Tibial nerve (tissue), 4 donors: Measurements from ENCODE around the gene TACO1. TPM values are rescaled to one million over a fixed set of nuclear protein-coding genes. Genes with fewer than 3 reads are reported as not detected.

ENCODE experiments used
- DNase-seq, 2 donors: peaks; one replicate each; pipeline ENCODE4 v3.0.0-alpha.2; 2019; ENCODE audit warnings: low spot score in 2 of 2
- H3K27ac ChIP-seq, 4 donors: fragments of 200-600 bp; sonication (generic) in 3 of 4; one replicate each; pipeline ENCODE4 v1.5.1; 2017 to 2019; ENCODE audit warnings: mild to moderate bottlenecking in 1 of 4
- H3K27me3 ChIP-seq, 2 donors: fragments of 200-600 bp; sonication (generic) in 1 of 2; one replicate each; pipeline versions ENCODE4 v1.5.1 to v1.6.0; 2017 to 2019
- H3K36me3 ChIP-seq, 3 donors: fragments of 200-600 bp; sonication (generic); one replicate each; pipeline ENCODE4 v1.5.1; 2018 to 2019
- H3K4me1 ChIP-seq, 4 donors: fragments of 200-600 bp; sonication (generic) in 3 of 4; one replicate each; pipeline ENCODE4 v1.5.1; 2017 to 2019
- H3K4me3 ChIP-seq, 4 donors: fragments of 200-600 bp; sonication (generic) in 3 of 4; one replicate each; pipeline ENCODE4 v1.5.1; 2017 to 2019; ENCODE audit warnings: mild to moderate bottlenecking in 1 of 4, moderate library complexity in 1 of 4
- H3K9me3 ChIP-seq, 4 donors: fragments of 200-600 bp; sonication (generic) in 3 of 4; one replicate each; pipeline ENCODE4 v1.5.1; 2017 to 2019
- EP300 ChIP-seq, 2 donors: sonication (generic); formaldehyde crosslinking; IDR thresholded peaks; one replicate each; pipeline ENCODE4 v1.6.1; 2017; ENCODE audit warnings: antibody characterized with exemption in 2 of 2, mild to moderate bottlenecking in 1 of 2
- POLR2A ChIP-seq, 2 donors: fragments of 450-650 bp; IDR thresholded peaks; one replicate each; pipeline ENCODE4 v1.6.1; 2017; ENCODE audit warnings: antibody characterized with exemption in 2 of 2, mild to moderate bottlenecking in 2 of 2, moderate library complexity in 2 of 2
- WGBS, 2 donors: methylation state at CpG; one replicate each; pipeline ENCODE4 v1.1.5; 2018; 5-methylcytosine and 5-hydroxymethylcytosine counted together
- total RNA-seq, 4 donors: library from RNA; depleted of rRNA; stranded (reverse); fragments of >200 nt; gene quantifications; one replicate each; pipeline ENCODE4 v1.1.0, GENCODE V29; 2016
- TF ChIP-seq, protein P1 (sequence below), 5 experiments: fragments of 200-600 bp in 3 of 5; fragments of 450-650 bp in 2 of 5; sonication (generic) in 3 of 5; IDR thresholded peaks; one replicate each; pipeline ENCODE4 v1.5.1; 2016 to 2019; ENCODE audit warnings: antibody characterized with exemption in 5 of 5, mild to moderate bottlenecking in 3 of 5, moderate library complexity in 2 of 5

Gene TACO1
- total RNA-seq, 4 donors from 2014 or later, result 9.8 to 18.0 (median 13.3) TPM

- Histone ChIP-seq H3K27me3 (no peaks in the 10 kb centered on the region), H3K4me3 (no peak overlapping the region), H3K4me1 (no peaks in the 10 kb centered on the region), H3K27ac (no peak overlapping the region), H3K36me3 (peaks cover 0 to 96% (median 4%) of the 10 kb centered on the region in 3 donors), H3K9me3 (no peaks in the 10 kb centered on the region)
- no peak for DNase-seq
- 95 to 96% methylated on average over 5 of the region's 5 CpGs for WGBS, 2 donors
- TF ChIP-seq POLR2A (IDR thresholded peaks at IDR 0.05), result no peak
- TF ChIP-seq, protein P1, sequence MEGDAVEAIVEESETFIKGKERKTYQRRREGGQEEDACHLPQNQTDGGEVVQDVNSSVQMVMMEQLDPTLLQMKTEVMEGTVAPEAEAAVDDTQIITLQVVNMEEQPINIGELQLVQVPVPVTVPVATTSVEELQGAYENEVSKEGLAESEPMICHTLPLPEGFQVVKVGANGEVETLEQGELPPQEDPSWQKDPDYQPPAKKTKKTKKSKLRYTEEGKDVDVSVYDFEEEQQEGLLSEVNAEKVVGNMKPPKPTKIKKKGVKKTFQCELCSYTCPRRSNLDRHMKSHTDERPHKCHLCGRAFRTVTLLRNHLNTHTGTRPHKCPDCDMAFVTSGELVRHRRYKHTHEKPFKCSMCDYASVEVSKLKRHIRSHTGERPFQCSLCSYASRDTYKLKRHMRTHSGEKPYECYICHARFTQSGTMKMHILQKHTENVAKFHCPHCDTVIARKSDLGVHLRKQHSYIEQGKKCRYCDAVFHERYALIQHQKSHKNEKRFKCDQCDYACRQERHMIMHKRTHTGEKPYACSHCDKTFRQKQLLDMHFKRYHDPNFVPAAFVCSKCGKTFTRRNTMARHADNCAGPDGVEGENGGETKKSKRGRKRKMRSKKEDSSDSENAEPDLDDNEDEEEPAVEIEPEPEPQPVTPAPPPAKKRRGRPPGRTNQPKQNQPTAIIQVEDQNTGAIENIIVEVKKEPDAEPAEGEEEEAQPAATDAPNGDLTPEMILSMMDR (IDR thresholded peaks at IDR 0.05), result no peak
- no peak for TF ChIP-seq EP300 (IDR thresholded peaks at IDR 0.05)
Measured at GRCh38 chr17:63587770-63588169, 12.9 kb upstream of the TACO1 start.

DNA sequence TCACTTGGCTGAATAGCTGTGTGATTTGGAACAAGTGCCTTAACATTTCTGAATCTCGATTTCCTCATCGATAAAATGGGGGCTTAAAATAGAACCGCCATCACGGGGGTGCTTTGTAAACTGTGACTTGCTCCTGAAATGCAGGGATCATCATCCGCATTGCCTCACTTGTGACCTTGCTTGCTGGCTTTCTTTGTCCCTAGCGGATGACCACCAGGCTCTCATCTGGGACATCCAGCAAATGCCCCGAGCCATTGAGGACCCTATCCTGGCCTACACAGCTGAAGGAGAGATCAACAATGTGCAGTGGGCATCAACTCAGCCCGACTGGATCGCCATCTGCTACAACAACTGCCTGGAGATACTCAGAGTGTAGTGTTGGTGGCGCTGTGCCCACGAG is 11.9 kb upstream of the TACO1 start:
- Histone ChIP-seq H3K9me3 (no peaks in the 10 kb centered on the region), H3K27ac (no peak overlapping the region), H3K36me3 (peaks cover 0 to 94% (median 0%) of the 10 kb centered on the region in 3 donors), H3K27me3 (no peaks in the 10 kb centered on the region), H3K4me1 (no peaks in the 10 kb centered on the region), H3K4me3 (no peak overlapping the region)
- DNase-seq, result no peak
- WGBS, 2 donors, result 85 to 92% methylated on average over 11 of the region's 11 CpGs
- no peak for TF ChIP-seq POLR2A (IDR thresholded peaks at IDR 0.05)
- TF ChIP-seq, protein P1 (IDR thresholded peaks at IDR 0.05), result no peak
- TF ChIP-seq EP300 (IDR thresholded peaks at IDR 0.05), result no peak

DNA sequence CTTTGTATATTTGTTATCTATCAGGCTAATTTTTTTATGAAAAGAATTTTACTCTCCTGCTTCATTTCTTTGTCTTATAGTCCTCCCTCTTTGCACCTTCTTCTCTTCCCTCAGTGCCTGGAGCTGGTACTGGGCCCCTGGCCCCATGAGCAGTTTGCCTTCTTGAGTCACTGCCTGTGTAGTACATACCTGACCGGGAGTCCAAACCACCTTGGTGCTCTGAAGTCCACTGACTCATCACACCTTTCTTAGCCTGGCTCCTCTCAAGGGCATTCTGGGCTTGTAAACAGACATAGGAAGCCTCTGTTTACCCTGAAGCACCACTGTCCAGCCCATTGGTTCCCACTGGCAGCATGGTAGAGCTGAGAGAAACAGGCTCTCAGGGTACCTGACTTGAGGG is 11.0 kb upstream of the TACO1 start:
- Histone ChIP-seq H3K9me3 (no peaks in the 10 kb centered on the region), H3K4me3 (no peak overlapping the region), H3K4me1 (no peaks in the 10 kb centered on the region), H3K27me3 (no peaks in the 10 kb centered on the region), H3K36me3 (peaks cover 0 to 94% (median 0%) of the 10 kb centered on the region in 3 donors), H3K27ac (no peak overlapping the region)
- DNase-seq, result no peak
- 96 to 100% methylated on average over 1 of the region's 1 CpG for WGBS, 2 donors
- no peak for TF ChIP-seq POLR2A (IDR thresholded peaks at IDR 0.05)
- TF ChIP-seq, protein P1 (IDR thresholded peaks at IDR 0.05), result no peak

DNA sequence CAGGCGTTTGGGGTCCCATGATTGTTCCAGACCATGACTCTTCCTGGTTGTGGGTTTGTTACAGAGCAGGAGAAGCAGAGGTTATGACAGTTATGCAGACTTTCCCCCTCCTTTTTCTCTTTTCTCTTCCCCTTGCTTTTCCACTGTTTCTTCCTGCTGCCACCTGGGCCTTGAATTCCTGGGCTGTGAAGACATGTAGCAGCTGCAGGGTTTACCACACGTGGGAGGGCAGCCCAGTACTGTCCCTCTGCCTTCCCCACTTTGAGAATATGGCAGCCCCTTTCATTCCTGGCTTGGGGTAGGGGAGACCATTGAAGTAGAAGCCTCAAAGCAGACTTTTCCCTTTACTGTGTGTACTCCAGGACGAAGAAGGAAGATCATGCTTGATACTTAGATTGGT is 7.9 kb upstream of the TACO1 start:
- peaks cover 0 to 68% (median 0%) of the 10 kb centered on the region in 3 donors for H3K36me3 ChIP-seq
- DNase-seq, result no peak
- 82 to 86% methylated on average over 3 of the region's 3 CpGs for whole genome bisulfite sequencing, 2 donors

DNA sequence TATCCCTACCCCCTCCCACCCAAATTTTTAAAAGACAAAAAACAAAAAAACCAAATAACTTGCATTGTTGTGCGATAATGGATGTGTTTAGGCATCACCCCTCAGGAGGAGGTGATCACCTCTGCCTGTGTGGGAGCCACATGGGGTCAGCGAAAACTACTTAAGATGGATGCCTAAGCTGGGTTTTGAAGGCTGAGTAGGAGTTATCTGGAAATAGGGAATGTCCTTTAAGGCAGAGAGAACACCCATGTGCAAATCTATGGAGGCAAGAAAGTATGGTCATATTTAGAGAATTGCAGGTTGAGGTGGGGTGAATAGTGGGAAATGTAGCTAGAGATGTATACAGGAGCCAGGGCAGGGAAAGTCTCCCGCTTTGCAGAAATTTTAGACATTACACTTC is 5.6 kb upstream of the TACO1 start:
- Histone ChIP-seq H3K9me3 (no peaks in the 10 kb centered on the region), H3K36me3 (peaks cover 0 to 45% (median 0%) of the 10 kb centered on the region in 3 donors), H3K27ac (no peak overlapping the region), H3K4me3 (no peak overlapping the region), H3K27me3 (no peaks in the 10 kb centered on the region), H3K4me1 (peaks cover 0 to 5% (median 2%) of the 10 kb centered on the region in 4 donors)
- no peak for DNase-seq
- WGBS, 2 donors, result 95 to 97% methylated on average over 3 of the region's 3 CpGs
- TF ChIP-seq POLR2A (IDR thresholded peaks at IDR 0.05) (no peak), EP300 (IDR thresholded peaks at IDR 0.05) (no peak)
- TF ChIP-seq, protein P1 (IDR thresholded peaks at IDR 0.05), result no peak

More for the DNA sequence above, 7.9 kb upstream of the TACO1 start:
- no peaks in the 10 kb centered on the region for H3K9me3 ChIP-seq
- no peak overlapping the region for H3K27ac ChIP-seq
- no peaks in the 10 kb centered on the region for H3K27me3 ChIP-seq
- H3K4me1 ChIP-seq, result no peaks in the 10 kb centered on the region
- H3K4me3 ChIP-seq, result no peak overlapping the region
- TF ChIP-seq, protein P1 (IDR thresholded peaks at IDR 0.05), result no peak
